NCI-H2081 treated with DMSO at 0.1 percent for 48 hours (cell line): ENCODE results near the gene GMCL1.
A peak's percentile ranks its signal among the peaks of the same experiment; 100 is the strongest.
"Not testable (repeated sequence)": the region's sequence is repeated elsewhere in the genome, so short reads cannot be mapped to it uniquely, and the experiment has no call there.

ENCODE experiments used
- DNase-seq: peaks from one replicate; lab custom pipeline; 2025; lab: John Stamatoyannopoulos, UW

The GMCL1 gene

DNA sequence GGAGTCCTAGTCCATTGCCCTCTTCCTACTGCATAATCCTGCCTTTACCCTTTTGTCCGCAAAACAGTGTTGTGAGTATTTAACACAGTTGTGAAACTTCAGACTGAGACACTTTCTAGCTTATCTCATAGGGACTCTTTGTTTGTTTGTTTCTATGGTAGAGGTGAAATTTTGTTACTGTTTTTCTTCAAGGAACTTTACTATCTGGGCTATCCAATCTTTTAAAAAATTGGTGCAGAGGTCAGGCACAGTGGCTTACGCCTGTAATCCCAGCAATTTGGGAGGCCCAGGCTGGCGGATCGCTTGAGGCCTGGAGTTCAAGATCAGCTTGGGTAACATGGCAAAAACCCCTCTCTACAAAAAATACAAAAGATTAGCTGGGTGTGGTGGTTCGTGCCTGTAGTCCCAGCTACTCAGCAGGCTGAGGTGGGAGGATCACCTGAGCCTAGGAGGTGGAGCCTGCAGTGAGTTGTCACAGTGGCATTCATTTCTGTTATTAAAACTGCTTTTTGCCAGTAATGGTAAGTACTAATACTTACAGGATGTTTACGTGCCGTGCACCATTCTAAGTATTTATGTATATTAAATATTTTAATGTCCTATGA lies 18.8 kb downstream of the GMCL1 start:
- DNase-seq: no peak

DNA sequence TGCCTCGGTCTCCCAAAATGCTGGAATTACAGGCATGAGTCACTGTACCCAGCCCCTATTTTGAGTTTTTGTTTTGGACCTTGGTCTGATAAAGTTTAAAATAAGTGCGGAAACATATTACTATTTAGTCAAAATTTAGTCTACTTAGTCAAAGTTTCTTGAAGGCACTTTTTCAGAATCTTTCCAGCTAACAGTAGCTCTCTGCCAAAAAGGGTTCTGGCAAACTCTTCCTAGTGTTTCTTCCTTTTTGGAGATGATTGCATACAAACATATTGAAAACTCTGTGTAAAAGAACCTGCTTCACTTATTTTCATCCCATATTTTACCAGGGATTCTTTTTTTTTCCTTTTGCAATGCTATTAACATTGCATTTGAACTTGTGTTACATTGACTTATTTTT lies 28.8 kb downstream of the GMCL1 start:
- no peak for DNase-seq

DNA sequence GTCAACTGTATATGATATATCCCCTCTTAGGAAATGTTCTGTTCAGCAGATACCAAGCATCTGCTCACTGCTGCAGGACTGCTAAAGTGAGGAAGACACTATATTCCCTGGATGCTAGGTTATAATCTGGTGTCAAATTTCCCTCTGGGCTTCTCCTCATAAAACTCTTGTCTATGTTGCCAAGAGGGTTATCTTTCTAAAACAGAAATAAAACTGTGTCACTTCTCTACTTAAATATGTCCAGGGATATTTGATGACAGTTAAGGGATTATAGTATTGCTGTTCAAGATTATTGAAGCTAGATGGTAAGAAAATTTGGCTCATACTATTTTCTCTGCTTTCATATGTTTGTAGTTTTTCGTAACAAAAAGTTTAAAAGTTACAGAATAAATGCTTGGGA lies 33.8 kb downstream of the GMCL1 start:
- no peak for DNase-seq

DNA sequence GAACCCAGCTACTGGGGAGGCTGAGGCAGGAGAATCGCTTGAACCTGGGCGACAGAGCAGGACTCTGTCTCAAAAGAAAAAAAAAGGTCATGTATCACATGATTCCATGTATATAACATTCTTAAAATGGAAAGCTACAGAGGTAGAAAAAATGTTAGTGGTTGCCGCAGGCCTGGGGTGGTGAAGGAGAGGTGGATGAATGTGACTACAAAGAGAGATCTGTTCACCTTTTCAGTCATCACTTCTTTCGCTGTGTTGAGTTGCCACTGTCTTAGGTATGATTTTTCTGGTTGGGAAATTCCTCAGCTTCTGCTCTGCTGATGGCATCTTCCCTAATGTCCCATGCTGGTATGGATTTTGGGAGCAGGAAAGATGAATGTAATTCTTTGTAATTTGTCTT lies 59.0 kb downstream of the GMCL1 start:
- no peak for DNase-seq

DNA sequence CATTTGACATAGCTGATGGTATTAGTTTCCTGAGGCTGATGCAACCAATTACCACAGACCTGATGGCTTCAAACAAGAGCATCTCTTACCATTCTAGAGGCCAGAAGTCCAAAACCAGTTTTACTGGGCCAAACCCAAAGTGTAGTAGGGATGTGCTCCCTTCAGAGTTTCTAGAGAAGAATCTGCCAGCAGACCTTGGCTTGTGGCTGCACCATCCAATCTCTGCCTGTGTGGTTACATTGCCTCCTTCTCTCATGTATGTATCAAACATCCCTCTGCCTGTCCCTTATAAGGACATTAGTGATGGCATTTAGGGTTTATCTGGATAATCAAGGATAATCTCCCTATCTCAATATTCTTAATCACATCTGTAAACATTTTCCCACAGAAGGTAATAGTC lies 59.8 kb downstream of the GMCL1 start:
- DNase-seq: no peak

DNA sequence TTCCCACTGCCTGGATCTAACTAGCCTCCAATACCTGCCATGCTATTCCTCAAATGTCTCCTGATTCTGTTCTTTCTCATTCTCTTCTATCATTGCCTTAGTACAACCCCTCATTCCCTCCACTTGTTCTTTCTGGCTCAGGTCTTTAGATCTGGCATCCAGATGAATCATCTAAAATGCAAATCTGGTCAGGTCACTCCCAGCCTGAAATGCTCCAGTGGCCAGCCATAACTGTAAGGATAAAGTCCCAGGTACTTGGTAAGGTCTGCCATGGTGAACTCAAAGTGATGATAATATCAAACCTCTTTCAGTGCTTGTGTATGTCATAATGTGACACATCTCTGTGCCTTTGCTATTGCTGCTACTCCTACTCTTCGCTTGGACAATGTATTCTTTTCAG lies 61.4 kb downstream of the GMCL1 start:
- DNase-seq: no peak

DNA sequence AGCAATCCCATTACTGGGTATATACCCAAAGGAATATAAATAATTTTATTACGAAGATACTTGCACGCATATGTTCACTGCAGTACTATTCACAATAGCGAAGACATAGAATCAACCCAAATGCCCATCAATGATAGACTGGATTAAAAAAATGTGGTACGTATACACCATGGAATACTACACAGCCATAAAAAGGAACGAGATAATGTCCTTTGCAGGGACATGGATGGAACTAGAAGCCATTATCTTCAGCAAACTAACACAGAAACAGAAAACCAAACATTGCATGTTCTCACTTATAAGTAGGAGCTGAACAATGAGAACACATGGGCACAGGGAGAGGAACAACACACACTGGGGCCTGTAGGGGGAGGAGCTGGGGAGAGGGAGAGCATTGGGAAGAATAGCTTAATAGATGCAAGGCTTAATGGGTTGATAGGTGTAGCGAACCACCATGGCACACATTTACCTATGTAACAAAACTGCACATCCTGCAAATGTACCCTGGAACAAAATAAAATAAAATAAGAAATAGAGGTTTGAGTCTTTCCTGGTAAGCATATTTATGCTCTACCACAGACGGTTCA lies 63.5 kb downstream of the GMCL1 start:
- DNase-seq: not testable (repeated sequence)

DNA sequence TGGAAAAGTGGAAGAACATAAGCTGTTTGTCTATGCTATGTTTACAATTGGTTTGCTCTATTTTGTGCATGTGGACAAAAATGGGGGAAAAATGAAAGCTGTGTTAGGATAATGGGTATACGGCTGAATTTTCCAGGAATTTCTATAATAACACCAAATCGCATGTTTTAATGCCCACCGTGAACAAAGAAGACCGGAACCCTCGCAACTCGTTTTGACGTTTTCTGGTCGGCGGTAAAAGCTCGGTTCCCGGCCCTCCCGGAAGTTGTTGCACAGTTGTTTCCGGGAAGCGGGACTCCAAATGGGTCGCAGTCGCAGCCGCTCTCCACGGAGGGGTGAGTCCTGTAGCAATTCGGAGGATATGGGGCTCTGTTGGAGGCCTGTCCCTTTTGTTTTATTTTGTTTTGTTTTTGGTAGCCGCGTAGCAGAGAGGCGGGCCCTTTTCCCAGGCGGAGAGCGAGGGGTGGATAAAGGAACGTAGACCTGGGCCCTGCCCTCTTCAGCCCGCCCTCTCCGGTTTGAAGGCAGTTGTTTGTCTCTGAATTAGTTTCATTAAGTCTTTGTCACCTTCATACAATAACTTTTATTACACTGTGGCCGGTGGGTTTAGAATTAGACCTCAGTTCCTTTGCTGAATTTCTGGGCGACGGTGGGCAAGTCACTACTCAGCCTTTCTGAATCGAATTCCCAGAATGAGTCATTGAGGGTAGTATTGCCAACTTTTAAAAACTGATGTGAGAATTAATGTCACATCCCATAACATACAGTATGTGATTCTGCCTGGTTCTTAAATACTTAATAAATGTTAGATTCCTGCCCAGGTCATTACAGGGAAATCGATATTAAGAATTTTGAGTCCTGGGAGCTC lies 64.5 kb downstream of the GMCL1 start, which contains the start of gene SNRNP27:
Gene SNRNP27, plus strand, starts transcription at position 273 of the 868 bp plus-strand sequence. Its CDS starts 29 bp downstream, at position 302.
- no peak for DNase-seq

DNA sequence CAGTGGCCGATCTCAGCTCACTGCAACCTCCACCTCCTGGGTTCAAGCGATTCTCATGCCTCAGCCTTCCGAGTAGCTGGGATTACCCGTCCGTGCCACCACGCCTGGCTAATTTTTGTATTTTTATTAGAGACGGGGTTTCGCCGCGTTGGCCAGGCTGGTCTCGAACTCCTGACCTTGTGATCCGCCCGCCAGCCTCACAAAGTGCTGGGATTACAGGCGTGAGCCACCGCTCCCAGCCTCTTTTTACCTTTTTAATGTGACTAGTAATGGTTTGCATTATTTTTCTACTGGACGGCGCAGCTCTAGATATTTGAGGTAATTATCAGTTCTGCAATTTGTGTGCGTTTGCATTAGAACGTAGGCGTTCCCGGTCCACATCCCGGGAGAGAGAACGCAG lies 65.3 kb downstream of the GMCL1 start:
- DNase-seq: not testable (repeated sequence)

DNA sequence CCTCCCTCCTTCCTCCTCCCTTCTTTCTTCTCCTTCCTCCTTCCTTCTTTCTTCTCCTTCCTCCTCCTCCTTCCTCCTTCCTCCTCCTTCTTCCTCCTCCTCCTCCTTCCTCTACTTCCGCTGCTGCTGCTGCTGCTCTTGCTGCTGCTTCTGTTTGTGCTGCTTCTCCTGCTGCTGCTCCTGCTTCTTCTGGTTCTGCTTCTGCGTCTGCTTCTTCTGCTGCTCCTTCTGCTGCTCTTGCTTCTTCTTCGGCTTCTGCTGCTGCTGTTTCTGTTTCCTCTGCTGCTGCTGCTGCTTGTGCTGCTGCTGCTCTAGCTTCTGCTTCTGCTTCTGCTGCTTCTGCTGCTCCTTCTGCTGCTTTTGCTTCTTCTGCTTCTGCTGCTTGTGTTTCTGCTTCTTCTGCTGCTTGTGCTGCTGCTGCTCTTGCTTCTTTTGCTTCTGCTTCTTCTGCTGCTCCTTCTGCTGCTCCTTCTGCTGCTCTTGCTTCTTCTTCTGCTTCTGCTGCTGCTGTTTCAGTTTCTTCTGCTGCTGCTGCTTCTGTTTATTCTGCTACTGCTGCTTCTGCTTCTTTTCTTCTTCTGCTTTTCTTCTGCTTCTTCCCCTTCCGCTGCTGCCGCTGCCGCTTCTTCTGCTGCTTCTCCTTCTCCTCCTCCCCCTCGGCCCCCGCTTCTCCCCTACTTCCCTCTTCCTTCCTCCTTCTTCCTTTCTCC lies 72.9 kb downstream of the GMCL1 start:
- DNase-seq: no peak

DNA sequence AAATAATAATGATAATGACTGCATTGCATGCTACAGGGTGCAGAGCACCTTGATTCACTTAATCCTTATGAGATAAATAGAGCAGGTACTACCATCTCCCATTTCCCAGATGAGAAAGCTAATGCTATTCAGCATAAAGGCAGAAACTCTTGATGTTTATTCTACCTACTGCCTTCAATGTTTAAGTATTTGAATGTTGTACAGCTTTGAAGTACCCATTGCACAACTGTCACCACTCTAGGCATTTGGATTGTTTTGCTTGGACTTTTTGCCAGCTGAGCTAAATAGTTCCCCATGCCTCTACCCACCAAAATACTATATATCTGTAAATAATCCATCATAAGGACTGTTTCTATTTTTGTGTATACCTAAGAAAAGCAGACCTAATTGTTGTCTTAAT lies 77.8 kb downstream of the GMCL1 start:
- DNase-seq: no peak

DNA sequence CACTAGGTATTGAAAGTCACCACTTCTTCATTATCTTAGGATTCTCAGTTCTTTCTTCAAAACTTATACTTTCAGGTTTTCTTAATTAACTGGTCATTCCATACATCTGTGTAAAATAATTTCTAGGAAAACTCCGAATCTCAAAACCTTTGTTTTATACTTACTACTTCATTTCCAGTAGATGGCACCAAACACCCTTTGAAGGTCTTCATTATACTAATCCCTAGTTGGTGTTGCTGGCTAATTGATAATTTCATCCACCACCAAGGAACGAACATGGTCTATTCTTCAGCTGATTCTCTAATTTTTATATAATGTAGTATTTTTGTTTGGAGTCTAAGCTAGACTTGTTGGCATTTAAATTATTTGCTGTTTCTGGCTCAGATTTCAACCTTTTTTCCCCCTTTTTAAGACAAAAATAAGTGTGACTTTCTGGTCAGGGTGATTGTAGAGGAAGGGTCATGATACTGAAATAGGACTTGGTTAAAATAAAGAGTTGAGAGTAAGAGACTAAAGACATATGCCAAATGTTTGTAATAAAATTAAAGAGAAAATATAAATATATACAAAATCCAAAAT lies 82.6 kb downstream of the GMCL1 start:
- DNase-seq: no peak

DNA sequence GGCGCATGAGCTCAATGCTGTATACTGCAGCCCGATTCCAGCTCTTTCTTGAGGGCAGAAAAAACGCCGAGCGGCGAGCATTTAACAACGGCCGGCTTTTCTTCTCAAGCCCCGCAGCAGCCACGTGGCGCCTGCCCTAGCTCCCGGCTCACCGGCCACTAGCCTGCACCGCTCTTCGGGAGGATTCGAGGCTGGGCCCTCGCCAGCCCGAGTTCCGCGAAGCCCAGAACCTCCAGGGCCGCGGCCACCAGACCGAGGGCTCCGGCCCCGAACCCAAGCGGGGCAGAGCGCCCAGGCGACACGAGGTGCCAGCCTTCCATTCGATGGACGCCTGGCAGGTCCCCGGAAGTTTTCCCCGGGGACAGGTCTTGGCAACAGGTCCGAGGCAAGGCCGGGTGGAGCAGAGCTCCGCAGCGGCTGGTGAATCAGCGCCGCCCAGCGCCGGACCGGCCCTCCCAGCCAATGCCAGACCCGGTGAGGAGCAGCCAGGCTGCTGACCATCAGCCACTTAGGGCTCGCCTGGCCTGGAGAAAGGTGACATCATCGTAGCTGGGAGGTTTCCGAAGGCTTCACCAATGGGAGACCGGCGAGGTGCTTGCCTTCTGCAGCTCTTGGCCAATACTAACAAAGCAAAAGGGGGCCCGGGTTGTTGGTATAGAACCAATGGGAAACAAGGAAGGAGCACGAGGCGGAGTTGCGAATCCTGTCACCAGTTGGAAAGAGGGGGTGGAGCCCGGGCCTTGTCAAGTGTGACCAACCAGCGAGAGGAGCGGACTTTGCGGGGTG lies 84.9 kb downstream of the GMCL1 start:
- DNase-seq: peak; percentile 95

DNA sequence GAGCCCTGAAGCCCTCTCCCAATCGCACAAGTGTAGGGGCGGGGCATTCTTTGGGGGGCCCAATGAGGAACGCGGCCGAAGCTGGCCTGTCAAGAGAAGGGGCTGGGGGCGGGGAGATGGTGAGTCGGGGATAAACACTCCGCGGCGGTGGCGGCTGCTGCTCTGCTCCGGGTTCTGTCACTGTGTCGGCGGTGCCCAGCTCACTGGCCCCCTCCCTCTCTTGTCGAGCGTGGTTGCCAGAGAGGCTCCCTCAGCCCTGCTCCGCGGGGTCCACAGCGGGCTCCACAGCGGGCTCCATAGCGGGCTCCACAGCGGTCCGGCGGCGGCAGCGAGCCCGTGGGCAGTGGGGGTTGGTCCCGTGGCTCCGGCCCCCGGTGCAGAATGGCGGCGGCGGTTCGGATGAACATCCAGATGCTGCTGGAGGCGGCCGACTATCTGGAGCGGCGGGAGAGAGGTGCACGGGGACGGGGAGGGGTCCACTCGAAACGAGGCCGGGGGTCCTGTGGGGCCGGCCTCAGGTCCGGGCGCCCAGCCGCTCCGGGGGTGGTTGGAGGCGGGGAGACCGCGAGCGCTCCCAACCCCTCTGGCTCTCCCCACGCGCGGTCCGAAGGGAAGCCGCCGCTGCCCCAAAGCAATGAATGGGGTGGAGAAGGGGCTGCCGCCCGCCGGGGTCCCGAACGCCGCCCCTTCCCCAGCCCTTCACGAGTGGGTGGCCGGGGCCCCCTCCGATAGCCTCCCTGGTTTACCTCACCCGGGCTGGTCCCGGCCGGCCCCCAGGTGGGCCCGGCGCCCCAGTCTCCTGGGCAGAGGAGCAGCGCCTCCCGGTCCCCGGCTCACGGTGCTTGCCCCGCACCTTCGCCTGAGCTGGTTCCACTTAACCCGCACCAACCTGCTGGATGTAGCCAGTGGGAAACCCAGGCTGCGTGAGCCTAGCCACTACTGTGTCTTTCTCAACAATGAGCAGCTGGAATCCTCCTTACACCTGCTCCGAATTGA lies 85.8 kb downstream of the GMCL1 start, which contains the start of gene MXD1:
Gene MXD1, plus strand, starts transcription at position 160 of the 996 bp plus-strand sequence. Its CDS starts 222 bp downstream, at position 382.
- DNase-seq: no peak

DNA sequence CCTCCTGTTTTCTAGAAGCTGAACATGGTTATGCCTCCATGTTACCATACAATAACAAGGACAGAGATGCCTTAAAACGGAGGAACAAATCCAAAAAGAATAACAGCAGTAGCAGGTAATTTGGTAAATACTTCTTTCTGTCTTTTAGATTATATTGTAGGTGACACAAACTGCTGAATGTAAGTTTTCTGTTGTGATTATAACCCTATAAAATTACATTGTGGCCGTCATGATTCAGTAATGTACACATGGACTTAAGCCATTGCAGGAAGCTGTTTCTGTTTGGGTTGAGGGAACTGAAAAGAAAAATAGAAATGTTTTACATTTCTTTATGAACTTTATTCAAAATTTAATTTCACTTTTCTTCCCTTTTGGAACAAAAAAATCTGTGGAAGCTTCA lies 86.6 kb downstream of the GMCL1 start:
- DNase-seq: no peak

DNA sequence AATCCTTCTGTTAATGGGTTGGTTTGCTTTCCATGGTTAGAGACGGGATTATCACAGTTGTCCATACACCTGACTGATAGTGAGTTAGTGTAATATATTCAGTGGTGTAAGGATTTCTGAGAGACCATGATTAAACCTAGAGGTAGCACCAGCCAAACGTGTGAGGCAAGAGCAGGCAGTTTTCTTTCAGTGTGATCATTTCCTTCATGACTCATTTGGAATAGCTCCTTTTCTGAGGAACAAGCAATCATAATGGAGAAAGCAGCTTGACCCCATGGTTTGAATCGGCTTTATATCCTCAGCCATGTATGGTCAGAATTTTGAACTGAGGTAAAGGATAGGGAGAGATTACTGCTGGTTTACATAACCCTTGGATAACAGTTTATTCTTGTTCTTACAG lies 88.4 kb downstream of the GMCL1 start:
- DNase-seq: no peak

DNA sequence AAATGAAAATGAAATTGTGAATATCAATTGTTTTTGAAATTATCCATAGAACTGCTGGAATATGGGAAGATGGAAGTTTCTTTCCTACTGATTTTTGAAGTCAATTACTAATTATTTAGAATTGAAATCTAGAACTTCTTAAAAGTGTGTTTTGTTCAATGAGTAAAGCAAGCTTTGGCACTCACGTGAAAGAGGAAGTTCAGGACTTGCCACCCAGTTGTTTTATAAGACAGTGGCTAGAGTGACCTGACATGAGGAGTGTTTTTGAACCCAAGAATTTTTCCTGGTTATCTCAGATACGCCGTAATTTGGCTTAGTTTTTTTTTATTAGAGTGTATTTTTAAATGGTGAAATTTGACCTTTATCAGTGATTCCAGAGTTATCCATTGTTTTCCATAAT lies 88.9 kb downstream of the GMCL1 start:
- DNase-seq: no peak

DNA sequence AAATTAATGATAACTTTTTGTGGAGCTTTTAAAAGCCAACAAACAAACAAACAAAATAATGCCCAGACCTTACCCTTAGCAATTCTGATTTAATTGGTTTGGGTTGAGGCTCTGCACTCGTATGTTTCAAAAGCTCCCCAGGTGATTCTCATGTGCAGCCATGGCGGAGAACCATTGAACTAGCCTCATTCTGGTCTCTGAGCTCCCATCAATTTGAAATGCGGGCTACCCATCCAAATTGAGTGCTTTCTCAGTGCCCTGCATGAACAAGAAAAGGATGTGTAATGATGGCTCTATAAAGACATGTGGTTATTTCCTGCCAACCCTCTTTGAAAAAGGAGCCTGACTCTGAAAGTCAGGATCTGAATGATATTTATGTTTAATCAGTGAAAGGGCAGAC lies 93.7 kb downstream of the GMCL1 start:
- DNase-seq: no peak

DNA sequence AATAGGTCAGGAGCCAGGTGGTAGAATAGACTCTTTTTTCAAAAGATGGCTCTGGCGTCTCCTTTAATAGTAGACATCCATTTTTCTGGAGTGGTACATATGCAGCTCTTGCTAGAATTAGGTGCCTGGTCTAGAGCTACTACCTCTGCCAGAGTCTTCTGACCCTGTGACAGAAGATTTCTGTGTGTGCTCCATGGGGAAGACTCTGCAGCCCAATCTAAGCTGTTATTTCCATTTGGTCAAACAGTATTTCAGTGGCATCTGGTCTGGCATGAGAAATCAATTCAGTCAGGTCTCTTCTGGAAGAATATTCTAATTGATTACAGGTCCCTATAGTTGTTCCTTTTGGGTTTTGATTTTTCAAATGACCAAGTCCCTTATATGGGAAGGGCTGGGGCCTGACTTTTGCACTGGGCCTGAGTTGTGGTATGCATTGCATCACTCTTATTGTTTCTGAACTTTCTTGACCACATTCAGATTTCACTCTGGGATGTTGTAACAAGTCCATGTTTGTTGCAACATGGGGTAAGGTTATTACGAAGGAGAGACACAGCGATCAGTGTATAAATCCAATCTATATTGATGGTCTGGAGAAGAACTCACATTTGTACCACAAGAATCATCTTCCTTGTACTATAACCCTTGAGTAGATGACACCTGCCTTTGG lies 97.5 kb downstream of the GMCL1 start:
- DNase-seq: no peak
